Amniotic epithelial cell (primary cell): Measurements from ENCODE around the gene PTPRN2.
"Not testable (repeated sequence)": the region's sequence is repeated elsewhere in the genome, so short reads cannot be mapped to it uniquely, and the experiment has no call there.

Source experiments
- DNase-seq: peaks from one replicate; pipeline ENCODE4 v3.0.0-alpha.2; 2010; ENCODE audit warnings: low read depth

The PTPRN2 gene

GRCh38 chr7:158048569-158048968, 539.1 kb downstream of the PTPRN2 start:
- no peak for DNase-seq

GRCh38 chr7:158047391-158048059, 540.1 kb downstream of the PTPRN2 start:
- DNase-seq = no peak

GRCh38 chr7:158046246-158046645, 541.4 kb downstream of the PTPRN2 start:
- not testable (repeated sequence) for DNase-seq

- DNase-seq = no peak
Measured at GRCh38 chr7:158044482-158044823, 543.2 kb downstream of the PTPRN2 start.

- DNase-seq = no peak
Measured at GRCh38 chr7:158043551-158044481, 543.8 kb downstream of the PTPRN2 start.

GRCh38 chr7:158042156-158042880, 545.3 kb downstream of the PTPRN2 start:
- no peak for DNase-seq

GRCh38 chr7:158040199-158040598, 547.4 kb downstream of the PTPRN2 start:
- no peak for DNase-seq

GRCh38 chr7:158039270-158039669, 548.4 kb downstream of the PTPRN2 start:
- DNase-seq = no peak

GRCh38 chr7:158037211-158037610, 550.4 kb downstream of the PTPRN2 start:
- no peak for DNase-seq

GRCh38 chr7:158035343-158035742, 552.3 kb downstream of the PTPRN2 start:
- no peak for DNase-seq

GRCh38 chr7:158034571-158034970, 553.1 kb downstream of the PTPRN2 start:
- DNase-seq = no peak

- DNase-seq = not testable (repeated sequence)
Measured at GRCh38 chr7:158033925-158034324, 553.7 kb downstream of the PTPRN2 start.

- no peak for DNase-seq
Measured at GRCh38 chr7:158033196-158033595, 554.4 kb downstream of the PTPRN2 start.

GRCh38 chr7:158032561-158033115, 555.0 kb downstream of the PTPRN2 start:
- no peak for DNase-seq

- no peak for DNase-seq
Measured at GRCh38 chr7:158031867-158032308, 555.7 kb downstream of the PTPRN2 start.

- no peak for DNase-seq
Measured at GRCh38 chr7:158030566-158030965, 557.1 kb downstream of the PTPRN2 start.

- DNase-seq = no peak
Measured at GRCh38 chr7:158030071-158030470, 557.6 kb downstream of the PTPRN2 start.

- DNase-seq = no peak
Measured at GRCh38 chr7:158029509-158029908, 558.1 kb downstream of the PTPRN2 start.

GRCh38 chr7:158028971-158029370, 558.7 kb downstream of the PTPRN2 start:
- no peak for DNase-seq

GRCh38 chr7:158028290-158028941, 559.2 kb downstream of the PTPRN2 start:
- no peak for DNase-seq

GRCh38 chr7:158027646-158028045, 560.0 kb downstream of the PTPRN2 start:
- DNase-seq = no peak
